ENCODE results near the gene CACNA1A.
A peak's percentile ranks its signal among the peaks of the same experiment; 100 is the strongest.
"Not testable (repeated sequence)": the region's sequence is repeated elsewhere in the genome, so short reads cannot be mapped to it uniquely, and the experiment has no call there.

Gene CACNA1A

DNA sequence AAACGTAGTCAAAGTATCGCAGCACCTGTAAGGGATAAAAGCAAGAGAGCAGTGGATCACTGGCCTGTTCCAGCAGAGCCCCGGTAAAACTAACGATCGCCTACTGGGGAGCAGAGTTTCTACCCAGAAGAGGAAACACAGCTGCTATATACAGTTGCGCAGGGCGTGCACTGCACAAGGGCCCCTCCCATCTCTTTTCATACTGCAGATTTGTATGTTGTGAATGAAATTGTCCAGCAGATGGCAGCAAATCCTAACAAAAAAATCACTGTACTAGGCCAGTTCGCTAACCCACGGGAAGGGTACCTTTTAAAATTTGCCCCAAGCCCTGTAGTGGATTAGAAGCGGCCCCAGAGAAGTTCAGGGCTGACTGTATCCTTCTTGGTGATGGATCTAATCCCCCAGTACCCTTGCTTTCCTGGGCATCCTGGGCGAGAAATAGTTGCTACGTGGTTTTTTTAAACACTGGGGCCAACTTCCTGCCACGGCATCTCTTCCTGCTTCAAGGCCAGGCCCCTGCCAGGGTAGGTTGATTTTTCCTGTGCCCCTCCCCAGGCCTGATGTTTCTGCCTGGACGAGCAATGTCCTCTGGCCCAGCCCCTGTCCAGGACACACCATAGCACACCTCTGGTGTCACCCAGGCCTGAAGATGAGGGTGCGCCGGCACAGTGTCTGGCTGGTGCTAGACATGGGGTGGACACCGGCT, 229.0 kb downstream of the CACNA1A start:
- peak; percentile 78 for DNase-seq (ENCODE audit: low read depth)

DNA sequence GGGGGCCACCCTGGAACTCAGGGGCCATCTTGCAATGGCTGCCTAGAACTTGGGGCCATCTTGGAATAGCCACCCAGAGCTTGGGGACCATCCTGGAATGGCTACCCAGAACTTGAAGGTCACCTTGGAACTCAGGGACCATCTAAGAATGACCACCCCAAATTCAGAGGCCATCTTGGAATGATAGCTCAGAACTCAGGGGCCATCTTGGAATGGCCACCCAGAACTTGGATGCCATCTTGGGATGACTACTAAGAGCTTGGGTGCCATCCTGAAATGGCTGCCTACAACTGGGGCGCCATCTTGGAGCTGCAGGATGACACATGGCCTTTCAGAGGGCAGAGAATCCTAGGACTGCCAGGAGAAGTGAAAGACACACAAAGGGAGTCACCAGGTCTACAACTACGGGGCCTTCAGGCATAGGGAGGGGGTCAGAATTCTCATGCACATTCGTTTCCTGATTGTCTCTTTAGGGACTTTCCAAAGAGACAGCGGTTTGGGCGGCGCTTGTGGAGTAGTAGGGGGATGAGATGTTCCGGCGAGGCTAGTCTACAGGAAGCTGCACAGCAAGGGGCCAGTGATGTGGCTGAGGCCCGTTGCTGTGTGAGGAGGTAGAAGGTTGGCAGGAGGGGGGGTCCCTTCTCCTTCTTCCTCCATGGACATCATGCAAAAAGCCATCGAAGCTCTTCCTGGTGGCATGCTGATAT, 231.1 kb downstream of the CACNA1A start:
- no peak for DNase-seq (ENCODE audit: low read depth)

DNA sequence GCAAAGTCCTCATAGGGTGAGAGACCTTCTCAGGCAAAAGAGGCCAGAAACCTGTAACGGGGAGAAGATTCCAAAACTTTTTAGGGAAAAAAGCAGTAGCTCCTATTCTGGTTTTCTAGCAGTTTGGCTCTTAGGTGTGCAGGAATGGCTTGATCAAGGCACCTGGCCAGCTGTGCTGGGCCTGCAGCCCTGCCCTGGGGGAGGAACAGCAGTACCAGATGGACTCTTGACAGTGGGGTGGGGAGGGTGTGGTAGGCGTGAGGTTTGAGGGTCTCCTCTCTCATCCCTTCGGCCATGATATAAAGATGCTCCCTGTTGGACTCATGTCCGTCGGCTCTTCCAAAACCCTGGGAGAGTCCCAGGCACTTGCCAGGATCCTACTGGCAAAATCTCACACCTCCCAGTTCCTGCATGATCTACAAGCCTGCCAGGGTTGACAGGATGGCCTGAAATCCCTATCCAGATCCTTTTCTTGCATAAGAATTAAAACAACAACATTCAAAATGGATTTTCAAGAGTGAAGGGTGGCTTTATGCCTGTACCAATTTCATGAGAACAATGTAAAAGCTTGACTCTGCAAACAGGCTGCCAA, 235.7 kb downstream of the CACNA1A start:
- no peak for DNase-seq (ENCODE audit: low read depth)

GRCh38 chr19:13269348-13269747, 236.9 kb downstream of the CACNA1A start:
- DNase-seq (ENCODE audit: low read depth): no peak

- DNase-seq (ENCODE audit: low read depth): no peak
These were observed 238.4 kb downstream of the CACNA1A start for GRCh38 chr19:13267889-13268288.

DNA sequence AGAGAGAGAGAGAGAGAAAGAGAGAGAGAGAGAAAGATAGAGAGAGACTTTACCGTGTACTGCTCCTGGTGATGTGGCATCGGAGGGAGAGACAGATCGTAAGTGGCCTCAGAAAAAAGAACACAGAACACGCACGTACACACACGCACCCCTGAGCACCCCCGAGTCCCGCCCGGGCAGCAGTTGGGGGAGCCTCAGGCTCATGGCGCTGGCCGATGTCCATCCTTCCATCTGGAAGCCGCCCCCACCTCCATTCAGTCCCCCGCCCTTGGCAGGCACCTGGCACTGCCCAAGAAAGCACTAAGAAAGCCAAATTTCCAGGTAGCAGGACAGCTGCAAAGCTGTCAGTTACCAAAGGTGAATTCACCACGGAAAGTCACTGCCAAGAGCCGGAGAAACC, 239.1 kb downstream of the CACNA1A start:
- DNase-seq (ENCODE audit: low read depth): no peak

DNA sequence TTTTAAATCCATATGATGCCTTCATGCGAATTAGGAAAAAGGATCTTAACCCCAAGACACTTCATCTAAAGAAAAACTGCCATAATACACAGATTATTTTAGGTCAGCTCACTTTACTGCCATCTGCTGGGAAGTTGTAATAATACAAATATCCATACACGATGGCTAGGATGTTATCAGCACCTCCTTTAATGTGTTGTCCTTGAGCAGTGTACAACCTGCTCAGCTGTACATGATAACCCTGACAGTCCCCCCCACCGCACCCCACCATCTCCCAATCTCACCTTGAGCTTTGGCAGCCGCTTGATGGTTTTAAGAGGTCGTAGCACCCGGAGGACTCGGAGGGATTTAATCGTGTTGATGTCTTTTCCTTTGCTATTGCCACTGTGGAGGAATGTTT, 243.8 kb downstream of the CACNA1A start:
- peak; percentile 59 for DNase-seq (ENCODE audit: low read depth)

DNA sequence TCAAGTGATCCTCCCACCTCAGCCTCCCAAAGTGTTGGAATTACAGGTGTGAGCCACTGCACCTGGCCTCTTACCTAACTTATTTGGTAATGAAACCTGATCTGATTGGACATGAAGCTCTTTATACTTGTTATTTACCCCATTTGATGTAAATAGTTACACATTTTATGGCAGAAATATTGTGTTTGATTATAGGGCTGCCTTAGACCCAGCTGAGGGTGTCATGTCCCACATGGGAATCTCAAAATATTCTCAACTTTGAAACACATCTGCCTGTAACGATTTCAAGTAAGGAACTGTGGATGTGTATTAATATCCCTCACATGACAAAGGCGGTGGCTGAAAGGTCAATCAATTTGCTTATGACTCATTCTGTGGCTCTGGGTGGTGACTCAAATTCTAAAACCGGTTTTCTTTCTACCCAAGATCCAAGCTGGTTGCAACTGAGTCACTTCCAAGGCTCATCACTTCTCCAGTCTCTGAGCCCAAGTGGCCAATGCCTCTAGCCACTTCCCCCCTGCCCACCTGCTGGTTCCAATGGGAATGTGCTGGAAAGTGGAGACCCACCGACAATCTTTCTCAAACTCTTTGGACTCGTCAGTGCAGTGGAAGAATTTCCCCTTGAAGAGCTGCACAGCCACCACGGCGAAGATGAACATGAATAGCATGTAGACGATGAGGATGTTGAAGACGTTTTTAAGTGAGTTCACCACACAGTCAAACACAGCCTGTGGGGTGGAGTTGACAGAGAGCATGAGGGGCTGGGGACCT, 245.2 kb downstream of the CACNA1A start:
- DNase-seq (ENCODE audit: low read depth): peak; percentile 95

- DNase-seq (ENCODE audit: low read depth): no peak
These were observed 249.4 kb downstream of the CACNA1A start for GRCh38 chr19:13256918-13257317.

DNA sequence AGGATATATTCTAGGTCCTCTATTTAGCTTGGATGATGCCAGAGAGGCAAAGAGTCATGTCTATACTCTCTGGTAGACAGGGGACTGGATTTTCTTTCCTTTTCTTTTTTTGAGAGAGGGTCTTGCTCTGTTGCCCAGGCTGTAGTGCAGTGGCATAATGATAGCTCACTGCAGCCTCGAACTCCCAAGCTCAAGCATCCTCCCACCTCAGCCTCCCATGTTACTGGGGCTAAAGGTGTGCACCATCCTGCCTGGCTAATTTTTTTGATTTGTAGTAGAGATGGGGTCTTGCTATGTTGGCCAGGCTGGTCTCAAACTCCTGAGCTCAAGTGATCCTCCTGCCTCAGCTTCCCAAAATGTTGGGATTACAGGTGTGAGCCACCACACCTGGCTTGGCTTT, 249.9 kb downstream of the CACNA1A start:
- not testable (repeated sequence) for DNase-seq (ENCODE audit: low read depth)

DNA sequence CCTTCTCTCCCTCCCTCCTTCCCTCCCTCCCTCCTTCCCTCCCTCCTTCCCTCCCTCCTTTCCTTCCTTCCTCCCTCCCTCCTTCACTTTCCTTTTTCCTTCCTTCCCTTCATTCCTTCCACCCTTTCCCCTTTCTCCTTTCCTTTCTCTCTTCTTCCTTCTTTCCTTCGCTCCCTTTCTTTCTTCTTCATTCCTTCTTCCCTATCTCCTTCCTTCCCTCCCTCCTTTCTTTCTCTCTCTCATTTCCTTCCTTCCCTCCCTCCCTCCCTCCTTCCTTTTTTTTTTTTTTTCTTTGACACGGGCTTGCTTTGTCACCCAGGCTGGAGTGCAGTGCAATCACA, 250.6 kb downstream of the CACNA1A start:
- DNase-seq (ENCODE audit: low read depth): no peak

- DNase-seq (ENCODE audit: low read depth): no peak
These were observed 251.1 kb downstream of the CACNA1A start for GRCh38 chr19:13255041-13255718.

- DNase-seq (ENCODE audit: low read depth): no peak
These were observed 253.5 kb downstream of the CACNA1A start for GRCh38 chr19:13252569-13253335.

DNA sequence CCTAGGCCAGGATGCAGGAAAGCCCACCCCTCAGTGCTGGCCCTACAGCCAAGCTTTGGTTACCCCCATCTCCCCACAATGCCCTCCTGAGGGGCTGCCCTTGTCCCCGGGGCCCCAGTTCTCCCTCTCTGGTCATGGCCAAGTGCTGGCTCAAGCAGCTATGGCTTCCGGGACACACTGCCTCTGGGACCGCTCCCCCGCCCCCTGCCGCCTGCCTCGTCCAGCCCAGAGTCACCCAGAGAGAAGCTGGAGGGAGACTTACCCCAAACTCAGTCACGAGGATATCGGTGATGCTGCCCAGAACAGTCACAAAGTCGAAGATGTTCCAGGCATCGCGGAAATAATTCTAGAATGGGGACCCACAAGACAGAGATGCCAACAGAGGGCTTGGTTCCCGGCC, 261.4 kb downstream of the CACNA1A start:
- DNase-seq (ENCODE audit: low read depth): no peak

DNA sequence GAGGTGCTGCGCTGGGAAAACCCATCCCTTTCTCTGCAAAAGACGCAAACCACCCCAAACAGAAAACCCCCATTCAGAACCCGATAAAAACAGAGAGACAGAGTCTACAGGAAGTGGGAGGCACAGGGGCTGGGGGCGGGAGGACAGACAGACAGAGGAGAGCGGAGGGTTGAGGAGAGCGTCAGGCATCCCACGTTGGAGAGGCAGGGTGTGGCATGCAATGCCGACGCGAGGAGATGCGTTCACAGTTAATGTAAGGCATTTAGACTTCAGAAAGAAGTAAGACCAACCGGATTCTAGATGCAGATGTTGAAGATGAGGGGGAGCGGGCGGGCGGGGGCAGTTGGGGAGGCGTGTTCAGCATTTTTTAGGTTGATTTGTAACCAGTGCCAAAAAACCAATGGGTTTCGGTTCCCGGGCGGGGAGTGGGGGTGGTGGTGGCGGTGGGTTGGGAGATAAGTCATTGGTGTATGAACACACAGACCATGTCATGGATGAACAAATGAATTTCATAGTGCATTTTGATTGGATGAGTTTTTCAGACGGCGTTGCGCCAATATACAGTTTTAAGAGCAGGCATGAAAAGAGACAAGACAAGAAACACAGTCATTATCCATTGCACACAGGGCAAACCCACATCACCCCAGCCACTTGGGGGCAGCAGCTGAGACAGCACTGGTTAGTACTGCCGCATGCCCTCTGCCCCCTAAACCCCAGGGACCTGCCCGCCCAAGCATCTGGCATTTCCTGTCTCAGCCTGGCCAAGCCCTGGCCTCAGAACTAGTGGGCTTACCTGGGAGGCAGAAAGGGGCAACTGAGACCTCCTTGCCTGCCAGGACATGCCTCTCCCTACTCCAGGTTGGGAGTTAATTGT, 264.8 kb downstream of the CACNA1A start:
- DNase-seq (ENCODE audit: low read depth): no peak

- DNase-seq (ENCODE audit: low read depth): no peak
These were observed 265.8 kb downstream of the CACNA1A start for GRCh38 chr19:13240312-13241022.

GRCh38 chr19:13238891-13239534, 267.3 kb downstream of the CACNA1A start:
- no peak for DNase-seq (ENCODE audit: low read depth)

GRCh38 chr19:13234518-13234917, 271.8 kb downstream of the CACNA1A start:
- no peak for DNase-seq (ENCODE audit: low read depth)

- DNase-seq (ENCODE audit: low read depth): no peak
These were observed 274.6 kb downstream of the CACNA1A start for GRCh38 chr19:13231663-13232062.

All from HS-5 (cell line).